ENCODE data around the gene ST3GAL6.

The ST3GAL6 gene

GRCh38 chr3:98778383-98778782 lies 15.2 kb downstream of the ST3GAL6 start:
- DNase-seq, result no peak

DNA sequence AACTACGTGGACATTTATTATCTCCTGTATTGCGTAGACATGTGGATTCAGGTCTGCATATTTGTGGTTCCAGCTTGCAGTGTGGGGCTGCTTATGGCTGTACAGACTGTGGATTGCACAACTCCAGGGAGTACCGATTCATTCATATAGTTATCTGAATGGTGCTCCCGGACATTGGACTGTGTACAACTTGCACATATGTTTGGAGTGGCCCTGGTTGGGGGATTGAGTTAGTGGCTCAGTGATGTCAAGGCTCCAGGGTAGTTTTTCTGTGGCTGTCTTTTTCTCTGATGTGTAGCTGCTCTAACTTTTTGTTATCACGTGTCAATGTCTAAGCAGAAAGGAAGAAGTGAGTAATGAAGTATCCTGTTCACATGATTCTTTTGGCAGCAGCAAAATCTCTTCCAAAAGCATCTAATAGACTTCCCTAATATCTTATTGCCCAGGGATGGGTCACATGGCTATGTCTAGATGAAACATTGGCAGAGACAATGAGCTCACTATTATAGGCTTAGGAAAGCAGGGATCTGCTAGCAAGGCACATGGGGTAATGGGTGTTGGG lies 15.8 kb downstream of the ST3GAL6 start:
- no peak for DNase-seq

- no peak for DNase-seq
These were observed 16.6 kb downstream of the ST3GAL6 start for GRCh38 chr3:98779541-98780335.

- no peak for DNase-seq
These were observed 17.2 kb downstream of the ST3GAL6 start for GRCh38 chr3:98780343-98780742.

GRCh38 chr3:98782824-98783500 lies 19.8 kb downstream of the ST3GAL6 start:
- DNase-seq, result no peak

DNA sequence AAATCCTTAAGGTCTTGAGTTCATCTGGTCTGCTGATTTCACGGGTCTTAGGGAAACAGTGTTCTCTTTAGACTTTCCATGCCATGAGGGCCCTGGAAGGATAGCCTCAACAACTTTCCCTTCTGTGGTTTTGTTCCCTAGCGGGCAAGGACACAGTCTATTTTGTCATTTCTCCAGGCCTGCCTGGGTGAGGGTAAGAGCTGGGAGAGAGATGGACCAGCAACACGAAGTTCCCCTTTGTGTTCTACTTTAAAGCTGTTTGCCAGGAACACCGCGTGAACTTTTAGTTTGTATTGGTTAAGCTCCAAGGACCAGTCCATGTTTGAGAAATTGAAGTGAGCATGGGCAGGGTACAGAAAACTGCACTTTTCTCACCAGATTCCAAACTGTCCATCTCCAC lies 20.9 kb downstream of the ST3GAL6 start:
- no peak for DNase-seq

DNA sequence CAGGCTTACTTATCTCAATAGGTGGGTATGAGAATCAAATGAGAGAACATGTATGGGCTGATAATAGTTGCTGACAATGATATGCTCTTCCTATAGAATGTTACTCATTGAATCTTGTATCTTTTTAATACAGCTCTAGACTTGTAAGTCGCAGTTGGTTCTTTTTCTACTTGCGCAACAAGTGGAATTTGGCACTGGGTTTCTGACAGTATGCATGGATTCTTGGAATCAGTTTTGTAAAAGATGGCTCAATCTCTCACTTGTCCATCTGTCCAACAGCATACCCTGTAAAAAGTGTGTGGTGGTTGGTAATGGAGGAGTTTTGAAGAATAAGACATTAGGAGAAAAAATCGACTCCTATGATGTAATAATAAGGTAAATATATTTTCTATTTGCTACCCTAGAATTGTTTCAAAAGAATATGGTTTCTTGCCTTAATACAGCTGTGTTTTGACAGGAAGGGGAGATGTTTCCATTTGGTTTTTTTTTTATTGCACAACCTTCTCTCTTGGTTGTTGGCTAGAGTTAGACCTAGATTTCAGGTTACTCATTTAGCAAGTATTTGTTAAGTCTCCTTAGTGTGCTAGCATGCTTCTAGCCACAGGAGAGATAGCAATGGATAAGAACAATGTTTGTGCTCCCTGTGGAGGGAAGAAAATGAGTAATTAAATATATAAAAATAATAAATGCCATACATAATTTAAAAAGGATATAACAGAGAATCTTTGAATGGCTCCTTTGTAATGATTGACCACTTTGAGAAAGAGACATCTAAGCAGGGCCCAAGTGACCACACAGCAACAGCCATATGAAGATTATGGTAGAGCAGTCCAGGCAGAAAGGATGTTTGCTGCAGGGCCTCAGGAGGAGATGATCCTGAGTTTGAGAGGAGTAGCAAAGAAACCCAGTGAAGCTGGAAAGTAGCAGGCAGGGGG lies 21.8 kb downstream of the ST3GAL6 start:
- DNase-seq, result no peak

DNA sequence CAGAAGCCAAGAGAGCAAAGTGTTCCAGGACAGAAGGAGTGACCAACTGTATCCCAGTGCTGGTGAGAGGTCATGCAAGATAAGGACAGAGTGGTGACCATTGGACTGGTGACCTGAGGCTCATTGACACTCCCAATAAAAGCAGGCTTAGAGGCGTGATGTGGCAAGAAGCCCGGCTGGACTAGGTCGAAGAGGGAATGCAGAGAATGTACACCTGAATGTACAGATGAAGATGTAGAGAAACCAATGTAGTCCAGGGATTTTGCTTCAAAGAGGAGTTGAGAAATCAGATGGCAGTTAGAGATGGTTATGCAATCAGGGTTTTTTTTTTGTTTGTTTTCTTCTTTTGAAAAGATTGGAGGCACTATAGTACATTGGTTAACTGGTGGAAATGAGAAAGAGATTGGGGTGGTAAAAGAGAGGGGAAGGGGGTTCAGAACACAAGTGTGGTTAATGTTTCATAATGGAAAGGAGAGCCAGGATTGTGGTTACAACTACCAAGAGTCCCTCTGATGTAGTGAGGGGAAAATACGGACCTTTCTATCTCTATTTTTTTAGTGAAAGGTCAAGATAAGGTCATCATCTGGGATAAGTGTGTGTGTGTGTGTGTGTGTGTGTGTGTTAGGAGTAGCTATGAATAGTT lies 23.3 kb downstream of the ST3GAL6 start:
- DNase-seq, result no peak

GRCh38 chr3:98787181-98787580 lies 24.0 kb downstream of the ST3GAL6 start:
- DNase-seq, result no peak

DNA sequence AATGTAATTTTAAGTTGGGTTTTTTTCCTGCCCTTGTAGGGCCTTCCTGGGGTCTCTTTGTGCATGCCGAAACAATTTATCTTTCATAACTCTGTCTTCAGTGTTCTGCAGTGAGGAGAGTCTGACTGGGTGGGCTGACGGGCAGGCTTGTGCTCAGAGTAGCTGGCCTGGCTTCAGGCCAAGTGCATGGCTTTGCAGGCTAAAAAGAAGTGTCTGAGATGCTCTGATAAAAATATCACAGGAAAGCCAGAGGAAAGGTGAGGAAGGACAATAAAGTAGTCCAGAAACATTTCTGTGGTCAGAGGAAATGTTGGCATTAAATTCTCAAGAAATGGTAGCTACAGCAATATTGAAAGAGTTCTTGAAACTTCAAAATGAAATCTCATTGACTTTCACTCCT lies 25.5 kb downstream of the ST3GAL6 start:
- no peak for DNase-seq

DNA sequence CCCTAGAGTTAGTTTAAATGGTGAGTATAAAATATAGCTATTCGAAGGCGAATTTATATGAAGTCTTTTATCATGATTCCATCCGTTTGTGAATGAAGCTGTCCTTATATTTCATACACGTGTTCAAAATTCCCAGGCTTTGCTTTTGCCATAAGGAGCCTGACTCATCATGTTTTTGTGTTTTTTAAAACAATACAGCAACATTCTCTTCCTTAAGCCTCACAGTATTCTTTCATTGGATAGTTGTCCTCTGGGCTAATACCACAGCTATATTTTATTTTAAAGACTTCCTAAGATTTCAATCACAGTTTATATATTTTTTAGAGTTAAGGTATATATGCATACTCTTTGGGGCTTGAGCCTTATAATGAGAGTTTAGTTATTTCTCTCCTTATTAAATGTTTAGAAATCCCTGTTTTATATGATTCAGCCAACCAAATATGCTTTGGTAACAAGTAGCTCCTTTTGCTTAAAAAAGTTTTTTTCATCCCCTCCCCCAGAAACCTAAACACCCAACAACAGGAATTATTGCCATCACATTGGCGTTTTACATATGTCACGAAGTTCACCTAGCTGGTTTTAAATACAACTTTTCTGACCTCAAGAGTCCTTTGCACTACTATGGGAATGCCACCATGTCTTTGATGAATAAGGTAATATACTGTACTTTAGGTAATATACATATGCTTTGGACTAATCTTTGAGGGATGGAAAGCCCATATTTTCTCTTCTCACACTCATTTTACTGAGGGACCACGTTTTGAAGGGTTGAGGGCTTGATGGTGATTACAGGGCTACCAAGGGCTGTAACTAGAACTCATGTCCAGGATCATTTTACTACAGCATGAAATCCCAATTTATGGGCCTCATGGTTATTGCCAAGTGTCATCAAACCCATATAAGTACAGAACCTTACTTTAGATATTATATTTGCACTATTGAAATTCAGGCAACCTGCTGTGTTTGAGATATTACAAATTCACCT lies 28.5 kb downstream of the ST3GAL6 start:
- no peak for DNase-seq

DNA sequence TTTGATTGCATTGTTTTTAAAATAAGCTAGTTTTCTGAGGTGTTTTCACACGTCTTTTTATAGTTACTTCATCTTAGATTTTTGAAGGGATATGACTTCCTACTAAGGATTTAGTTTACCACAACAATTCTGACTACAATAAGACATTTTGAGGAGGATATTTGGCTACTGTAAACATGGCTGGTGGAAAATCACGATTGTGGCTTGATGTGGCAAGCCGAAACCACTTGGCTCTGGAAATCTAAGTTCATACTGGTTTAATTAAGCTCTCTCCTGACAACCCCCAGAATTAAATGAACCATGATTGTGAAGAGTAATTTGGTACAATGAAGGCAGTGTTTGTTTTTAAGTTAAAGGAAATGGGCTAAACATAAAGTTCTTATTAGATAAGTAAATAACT lies 30.8 kb downstream of the ST3GAL6 start:
- no peak for DNase-seq

GRCh38 chr3:98796334-98796733 lies 33.2 kb downstream of the ST3GAL6 start:
- DNase-seq, result no peak

DNA sequence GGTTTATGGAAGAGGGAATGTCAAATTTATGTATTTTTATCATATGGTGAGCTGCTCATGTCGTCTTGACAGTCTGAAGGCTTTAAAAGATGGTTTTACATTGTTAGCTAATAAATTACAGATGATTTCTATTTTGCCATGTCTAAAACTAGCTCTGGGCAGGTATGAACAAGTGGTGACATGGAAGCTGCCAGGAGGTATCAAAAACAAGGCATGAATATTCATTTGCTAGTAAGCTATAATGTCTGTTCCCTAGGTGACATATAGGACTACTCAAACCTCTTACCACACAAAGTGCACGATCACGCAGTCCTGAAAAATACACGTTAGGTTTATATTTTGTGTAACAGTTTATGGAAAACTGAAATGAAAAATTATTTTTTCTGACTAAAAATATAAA lies 34.8 kb downstream of the ST3GAL6 start:
- DNase-seq, result no peak

- DNase-seq, result no peak
These were observed 35.7 kb downstream of the ST3GAL6 start for GRCh38 chr3:98798820-98799219.

DNA sequence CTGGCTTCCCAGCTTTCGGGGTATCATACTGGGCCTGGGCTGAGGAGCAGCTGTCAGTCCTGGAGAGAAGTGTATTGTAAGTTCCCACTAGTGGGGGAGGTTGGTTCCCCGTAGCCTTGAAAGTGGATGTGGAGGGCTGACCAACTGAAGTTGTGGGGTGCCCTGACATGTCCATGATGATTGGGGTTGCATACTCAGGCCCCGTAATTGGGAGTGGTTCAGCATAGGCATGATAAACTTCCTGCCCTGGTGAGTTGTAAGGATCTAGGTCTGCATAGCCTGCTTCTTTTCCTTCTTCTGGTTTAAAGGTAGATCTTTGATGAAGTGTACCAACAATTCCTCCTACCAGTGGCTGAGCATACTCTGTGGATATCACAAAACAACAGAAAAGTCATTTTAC lies 36.3 kb downstream of the ST3GAL6 start:
- DNase-seq, result no peak

GRCh38 chr3:98800401-98800800 lies 37.3 kb downstream of the ST3GAL6 start:
- no peak for DNase-seq

DNA sequence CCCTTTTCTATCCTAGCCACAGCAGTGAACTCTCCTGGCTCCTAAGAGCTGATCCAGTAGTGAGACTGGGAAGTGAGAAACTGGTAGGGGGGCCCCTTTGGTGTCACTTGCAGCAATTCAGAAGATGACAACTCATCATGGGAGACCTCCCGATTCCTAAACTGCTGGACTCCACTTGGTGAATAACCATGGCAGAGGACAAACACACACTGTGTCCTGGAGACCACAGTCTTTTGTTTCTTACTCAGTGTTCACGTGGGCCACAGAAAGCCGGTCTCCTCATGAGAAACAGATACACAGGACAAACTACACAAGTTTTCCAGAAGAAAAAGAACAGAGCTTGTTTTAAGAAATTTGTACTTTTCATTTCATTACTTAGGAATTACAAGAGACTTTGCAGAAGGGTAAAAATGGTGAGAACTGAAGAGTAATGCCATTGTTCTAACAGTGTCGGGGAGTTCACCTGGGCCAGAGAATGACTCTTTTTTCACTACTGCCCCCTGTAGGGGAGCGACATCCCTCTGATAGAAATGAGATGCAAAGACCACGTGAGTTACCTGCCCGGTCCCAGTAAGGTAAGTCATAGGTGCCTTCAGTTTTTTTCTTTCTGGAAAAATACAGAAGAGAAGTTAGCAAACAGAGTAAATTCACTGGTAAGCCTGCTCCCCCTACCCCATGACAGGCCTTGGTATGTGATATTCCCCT lies 38.1 kb downstream of the ST3GAL6 start:
- no peak for DNase-seq

DNA sequence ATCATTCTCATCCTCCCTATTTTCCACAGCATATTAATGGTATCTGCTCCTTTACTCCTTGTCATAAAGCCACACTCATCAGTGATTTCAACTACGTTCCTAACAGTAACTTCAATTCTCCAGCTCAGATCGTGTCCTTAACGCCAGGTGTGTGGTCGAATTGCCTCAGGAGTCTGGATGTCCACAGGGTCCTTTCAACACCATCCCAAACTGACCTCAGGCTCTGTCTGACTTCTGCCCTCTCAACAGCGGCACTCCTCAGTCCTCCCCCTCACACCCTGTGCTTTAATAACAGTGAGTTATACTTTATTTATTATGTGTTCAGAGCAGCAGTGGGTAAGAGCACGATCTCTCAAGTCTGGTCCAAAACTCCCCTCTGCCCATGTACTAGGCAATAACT lies 42.4 kb downstream of the ST3GAL6 start:
- no peak for DNase-seq

DNA sequence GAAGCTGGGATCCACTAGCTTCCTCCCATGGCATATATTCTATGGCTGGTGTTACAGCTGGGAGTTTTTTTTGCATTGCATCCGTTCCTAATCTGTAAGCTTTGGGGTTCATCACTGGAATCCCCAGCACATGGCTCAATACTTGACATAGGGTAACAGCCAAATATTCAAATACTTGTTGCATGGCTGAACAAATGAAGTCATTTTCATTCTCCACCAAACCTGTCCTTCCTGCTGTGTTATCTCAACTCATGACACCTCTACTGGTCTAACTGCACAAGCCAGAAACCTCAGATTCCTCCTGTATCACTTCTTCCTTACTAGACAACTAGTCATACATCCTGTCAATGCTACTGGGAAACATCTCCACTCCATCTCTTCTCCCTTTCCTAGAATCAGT lies 43.4 kb downstream of the ST3GAL6 start:
- no peak for DNase-seq

DNA sequence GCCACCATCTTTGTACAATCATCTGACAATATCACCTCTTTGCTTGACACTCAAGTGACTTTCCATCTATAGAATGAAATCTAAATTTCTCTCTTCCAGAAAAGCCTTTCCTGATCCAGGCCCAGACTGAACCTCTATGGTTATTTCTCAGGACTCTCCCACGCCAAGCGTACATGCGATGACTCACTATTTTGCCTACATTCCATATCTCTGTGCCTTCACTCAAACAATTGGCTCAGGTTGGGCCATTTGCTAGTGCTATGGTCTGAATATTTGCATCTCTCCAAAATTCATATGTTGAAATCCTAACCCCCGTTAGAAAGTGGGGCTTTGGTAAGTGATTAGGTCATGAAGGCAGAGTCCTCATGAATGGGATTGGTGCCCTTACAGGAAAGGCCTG lies 43.9 kb downstream of the ST3GAL6 start:
- no peak for DNase-seq
